Measurements from ENCODE around the gene MYO10.

Gene MYO10

GRCh38 chr5:16931334-16932110, 4.6 kb downstream of the MYO10 start:
- no peak for TF ChIP-seq CTCF (IDR thresholded peaks at IDR 0.05)

- no peak for TF ChIP-seq CTCF (IDR thresholded peaks at IDR 0.05)
Observed at GRCh38 chr5:16930496-16930895, 5.6 kb downstream of the MYO10 start.

GRCh38 chr5:16929831-16930230, 6.3 kb downstream of the MYO10 start:
- TF ChIP-seq CTCF (IDR thresholded peaks at IDR 0.05), result no peak

GRCh38 chr5:16929347-16929746, 6.7 kb downstream of the MYO10 start:
- no peak for TF ChIP-seq CTCF (IDR thresholded peaks at IDR 0.05)

- no peak for TF ChIP-seq CTCF (IDR thresholded peaks at IDR 0.05)
Observed at GRCh38 chr5:16927613-16928012, 8.5 kb downstream of the MYO10 start.

- TF ChIP-seq CTCF (IDR thresholded peaks at IDR 0.05), result no peak
Observed at GRCh38 chr5:16926417-16926816, 9.7 kb downstream of the MYO10 start.

GRCh38 chr5:16924206-16924605, 11.9 kb downstream of the MYO10 start:
- TF ChIP-seq CTCF (IDR thresholded peaks at IDR 0.05), result no peak

GRCh38 chr5:16922430-16922829, 13.7 kb downstream of the MYO10 start:
- no peak for TF ChIP-seq CTCF (IDR thresholded peaks at IDR 0.05)

Measured in LNCAP (cell line).